T-helper 9 cell (primary cell): Measurements from ENCODE around the gene STK4.

Source experiments
- DNase-seq: peaks from one replicate; pipeline ENCODE4 v3.0.0-alpha.2; 2020

The STK4 gene

DNA sequence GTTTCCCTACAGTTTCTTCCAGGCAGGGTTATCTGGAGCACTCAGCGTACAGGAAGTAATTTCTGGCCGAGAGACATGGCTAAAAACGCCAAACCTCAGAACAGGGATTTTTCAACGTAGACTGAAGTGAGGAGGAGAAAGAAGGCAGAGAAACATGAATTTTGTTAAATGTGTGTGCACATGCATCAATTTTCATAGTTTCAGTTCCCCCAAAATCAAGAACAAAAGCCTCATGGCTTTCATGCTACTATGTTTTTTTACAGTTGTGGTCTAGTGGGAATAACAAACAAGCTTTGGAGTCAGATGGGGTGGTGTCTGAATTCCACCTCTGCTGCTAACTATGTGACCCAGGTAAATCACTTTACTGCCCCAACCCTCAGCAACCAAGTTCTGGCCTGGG is 11.0 kb upstream of the STK4 start:
- no peak for DNase-seq

DNA sequence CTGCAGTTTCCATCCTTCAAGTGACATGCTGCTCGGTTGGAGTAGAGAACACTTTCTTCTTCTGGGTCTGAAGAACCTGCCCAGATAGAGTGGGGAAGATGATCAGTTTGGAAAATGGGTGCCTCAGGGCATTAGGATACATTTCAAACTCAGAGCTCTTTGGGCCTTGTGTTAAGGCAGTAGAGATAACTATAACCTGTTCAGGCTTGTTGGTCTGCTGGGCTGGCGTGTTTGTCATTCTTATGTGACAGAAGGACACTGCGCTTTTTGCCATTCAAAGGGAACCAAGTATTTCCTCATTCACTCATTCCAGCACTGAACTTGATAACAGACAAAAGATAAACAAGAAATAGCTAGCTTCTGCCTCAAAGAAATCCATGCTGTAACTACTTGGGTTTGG is 9.9 kb upstream of the STK4 start:
- DNase-seq = no peak

DNA sequence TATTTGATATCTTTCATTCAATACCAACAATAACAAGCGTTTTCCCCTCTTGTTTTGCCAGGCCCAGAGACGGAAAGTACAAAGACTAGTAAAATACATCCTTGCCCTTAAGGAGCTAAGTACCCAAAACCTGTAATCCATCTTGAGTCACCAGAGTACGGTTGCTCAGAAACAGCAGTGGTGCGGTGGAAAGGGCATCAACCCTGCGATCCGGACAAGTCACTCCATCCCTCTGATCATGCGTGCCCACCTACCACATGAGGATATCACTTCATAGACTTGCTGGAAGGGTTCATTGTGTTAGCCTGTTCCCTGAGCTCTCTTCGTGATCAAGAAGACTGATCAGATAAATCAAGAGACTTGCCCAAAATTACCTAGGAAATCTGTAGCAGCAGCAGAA is 8.0 kb upstream of the STK4 start:
- no peak for DNase-seq

DNA sequence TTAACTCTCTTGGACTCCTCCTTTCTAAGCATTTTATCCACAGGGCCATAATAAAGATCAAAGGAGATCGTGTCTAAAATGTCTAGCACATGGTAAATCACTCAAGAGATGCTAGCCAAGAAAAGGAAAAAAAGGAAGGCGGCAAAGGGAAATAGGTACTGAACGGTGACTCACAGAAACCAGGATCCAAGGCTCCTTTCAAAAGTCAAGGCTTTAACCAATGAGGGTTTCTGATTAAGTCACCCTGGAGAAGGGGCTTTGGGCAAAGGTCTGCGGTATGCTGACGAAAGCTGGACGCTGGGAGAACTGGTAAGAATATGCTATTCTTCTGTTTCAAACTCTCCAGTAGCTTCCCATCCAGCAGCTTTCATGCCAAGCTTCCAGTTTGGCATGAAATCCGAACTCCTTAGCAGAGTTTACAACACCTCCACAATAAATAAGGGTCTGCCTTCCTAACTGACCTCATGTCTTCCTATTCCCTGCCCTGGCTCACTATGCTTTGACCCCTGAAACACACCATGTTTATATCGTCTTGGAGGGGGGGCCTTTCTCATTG is 7.2 kb upstream of the STK4 start:
- DNase-seq = no peak

DNA sequence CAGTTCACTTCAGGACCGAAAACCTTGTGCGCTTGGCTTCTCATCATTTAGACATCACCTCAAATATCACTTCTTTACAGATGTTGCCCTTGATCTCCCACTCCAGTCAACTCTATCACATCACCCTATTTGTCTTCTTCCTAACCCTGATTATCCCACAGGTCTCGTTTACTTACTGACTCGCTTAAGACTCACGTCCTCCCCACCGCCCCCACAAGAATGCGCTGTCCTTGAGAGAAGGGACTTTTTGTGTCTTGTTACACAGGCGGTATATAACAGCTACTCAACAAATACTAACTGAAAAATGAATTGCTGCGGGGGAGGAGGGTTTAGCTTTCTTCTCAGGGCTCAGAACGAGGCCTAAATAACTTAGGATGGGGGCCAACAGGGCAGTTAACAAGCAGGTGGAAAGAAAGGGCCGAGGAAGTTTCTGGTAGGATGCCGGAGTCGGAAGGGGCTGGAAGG is 6.6 kb upstream of the STK4 start:
- peak; percentile 29 for DNase-seq

DNA sequence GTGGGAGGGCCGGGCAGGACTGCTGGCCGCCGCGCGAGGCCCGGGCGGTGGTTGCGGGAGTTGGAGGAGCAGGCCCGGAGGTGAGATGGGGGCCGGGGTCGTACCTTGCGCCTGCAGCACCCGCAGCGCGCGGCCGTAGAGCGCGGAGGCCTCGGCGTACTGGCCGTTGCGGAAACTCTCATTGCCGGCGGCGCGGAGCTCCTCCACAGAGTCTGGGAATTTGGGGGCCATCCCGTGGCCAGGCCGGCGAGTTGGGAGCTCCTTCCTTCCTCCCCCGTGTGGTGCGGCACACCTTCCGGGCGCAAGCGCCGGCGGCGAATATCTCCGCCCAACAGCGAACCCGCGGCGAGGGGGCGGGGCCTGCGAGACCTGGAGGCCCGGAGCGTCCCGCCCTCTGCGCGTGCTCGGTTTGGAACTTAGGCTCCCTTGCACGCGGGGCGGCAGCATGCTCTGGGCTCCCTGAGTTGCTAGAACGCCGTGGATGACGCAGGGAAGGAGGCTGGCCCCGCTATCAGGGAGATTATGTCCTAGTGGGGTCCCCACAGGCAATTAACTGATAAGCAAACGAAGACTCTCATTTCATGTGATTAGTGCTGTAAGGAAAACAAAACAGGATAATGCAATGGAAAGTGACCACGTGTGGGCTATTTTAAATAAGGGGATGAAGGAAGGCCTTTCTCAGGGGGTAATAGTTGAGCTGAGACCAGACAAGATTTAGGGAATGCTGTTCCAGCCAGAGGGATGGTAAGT is 6.0 kb upstream of the STK4 start, which contains the start of gene TOMM34:
Gene TOMM34 (minus strand): TSS at position 295 of the 750 bp plus-strand sequence. CDS start 64 bp downstream, at position 231.
- DNase-seq = peak; percentile 93

DNA sequence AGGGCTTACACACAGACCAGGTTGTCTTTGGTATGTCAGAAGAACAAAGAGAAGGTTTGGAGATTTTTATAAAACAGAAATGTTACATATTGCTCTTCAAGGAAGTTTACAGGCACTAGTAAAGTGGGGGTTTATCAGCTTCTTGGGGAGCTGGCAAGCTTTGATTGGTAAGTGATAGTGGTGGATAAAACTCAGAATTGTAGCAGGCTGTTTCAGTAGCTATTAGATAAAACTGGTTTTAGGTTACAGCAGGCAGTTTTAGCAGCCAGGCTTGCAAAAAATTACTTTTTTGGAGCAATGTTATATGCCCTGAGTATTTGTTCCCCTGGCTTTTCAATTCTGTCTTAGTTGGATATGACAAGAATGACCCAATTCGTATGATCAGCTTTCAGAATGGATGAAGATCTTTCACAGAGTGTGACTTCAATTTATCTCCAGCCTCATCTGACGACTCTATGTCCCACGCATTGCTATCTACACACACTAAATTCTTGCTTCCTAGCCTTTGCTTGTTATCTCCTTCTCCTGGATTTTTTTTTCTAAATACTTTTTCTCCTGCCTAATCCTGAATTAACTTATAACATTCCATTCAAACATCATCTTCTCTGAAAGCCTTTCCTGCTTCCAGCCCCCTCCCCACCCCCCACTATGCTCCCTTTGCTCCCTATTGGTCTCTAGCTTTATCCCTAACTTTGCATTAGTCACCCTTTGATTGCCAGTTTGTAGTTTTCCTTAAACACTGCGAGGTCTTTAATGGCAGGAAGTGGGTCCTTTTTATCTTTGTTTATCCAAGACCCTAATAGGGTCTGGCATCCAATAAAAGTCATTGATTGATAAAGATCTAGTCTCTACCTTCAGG is 5.1 kb upstream of the STK4 start:
- no peak for DNase-seq

DNA sequence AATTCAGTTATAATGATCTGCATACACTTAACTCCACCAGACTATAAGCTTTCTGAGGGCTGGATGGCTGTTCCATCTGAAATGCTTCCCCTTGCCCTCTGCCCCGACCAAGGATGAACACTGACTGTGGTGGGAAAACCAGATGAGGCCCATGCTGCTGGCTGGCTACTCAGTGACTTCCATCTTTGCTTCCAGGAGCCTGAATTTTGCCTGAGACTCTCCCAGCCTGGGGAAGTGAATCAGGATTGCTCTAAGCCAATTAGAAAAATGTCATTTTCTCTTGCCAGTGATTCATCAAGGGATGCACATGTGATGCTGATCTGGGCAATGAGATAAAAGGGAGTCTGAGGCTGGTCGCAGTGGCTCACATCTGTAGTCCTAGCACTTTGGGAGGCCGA is 4.4 kb upstream of the STK4 start:
- DNase-seq = no peak

DNA sequence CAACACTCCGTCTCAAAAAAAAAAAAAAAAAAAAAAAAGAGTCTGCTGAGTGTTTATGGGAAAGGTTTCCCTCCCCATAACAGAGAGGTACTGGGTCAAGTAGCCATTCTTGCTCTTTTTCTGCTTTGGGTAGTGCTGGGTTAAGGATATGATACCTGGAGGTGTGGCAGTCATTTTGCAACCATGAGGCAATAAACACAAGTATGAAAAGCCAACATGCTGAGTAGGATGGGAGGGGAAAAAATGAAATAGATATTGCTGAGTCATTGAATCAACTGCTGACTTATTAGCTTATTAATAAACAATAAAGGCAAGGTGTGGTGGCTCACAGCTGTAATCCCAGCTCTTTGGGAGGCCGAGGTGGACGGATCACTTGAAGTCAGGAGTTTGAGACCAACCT is 3.8 kb upstream of the STK4 start:
- no peak for DNase-seq

DNA sequence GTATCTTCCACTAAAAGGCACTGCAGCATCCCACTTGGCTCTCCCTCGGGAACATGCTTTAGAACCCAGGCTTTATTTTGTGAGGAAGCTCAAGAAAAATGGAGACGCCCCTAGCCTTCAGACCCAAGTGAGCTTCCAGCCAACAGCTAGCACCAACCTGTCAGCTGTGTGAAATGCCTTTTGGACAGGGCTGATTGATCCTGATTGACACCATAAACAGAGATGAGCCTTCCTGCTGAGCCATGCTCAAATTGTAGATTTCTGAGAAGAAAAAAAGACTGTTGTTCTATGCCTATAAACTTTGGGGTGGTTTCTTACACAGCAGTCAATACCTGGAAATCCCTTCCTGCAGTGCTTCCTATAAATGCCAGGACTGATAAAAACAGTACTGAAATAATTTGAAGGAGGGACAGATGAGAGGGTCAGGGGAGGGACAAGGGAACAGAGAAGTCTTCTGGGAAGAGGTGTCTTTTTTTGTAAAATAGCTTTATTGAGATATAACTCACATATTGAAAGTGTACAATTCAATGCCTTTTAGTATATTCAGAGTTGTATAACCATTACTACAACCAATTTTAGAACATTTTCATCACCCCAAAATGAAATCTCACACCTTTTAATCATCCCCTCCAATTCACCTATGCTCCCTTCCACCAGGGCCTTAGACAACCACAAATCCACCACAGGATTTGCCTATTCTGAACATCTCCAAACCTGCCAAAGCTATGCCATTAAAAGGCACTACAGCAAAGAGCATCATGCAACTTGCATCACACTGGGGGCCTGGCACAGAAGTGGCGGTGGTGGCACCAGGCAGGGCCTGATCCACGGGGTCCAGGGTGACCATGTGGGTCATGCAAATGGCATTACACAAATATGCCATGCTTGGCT is 2.7 kb upstream of the STK4 start:
- DNase-seq = no peak

DNA sequence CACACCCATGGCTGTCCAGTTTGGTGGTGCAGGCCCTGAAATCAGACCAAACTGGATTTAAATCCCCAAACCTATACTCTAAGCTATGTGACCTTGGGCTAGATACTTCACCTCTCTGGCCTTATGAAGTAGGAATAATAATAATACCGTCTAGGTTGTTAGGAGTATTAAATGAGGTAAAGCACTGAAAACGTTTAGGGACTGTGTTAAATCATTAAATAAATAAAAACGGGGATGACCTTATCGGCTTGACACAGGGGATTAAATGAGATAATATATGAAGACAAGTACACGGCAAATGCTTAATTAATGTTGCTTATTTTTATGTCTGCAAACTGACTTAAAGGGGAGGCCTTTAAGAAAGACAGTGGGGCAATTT is 672 bp upstream of the STK4 start:
- DNase-seq = no peak

DNA sequence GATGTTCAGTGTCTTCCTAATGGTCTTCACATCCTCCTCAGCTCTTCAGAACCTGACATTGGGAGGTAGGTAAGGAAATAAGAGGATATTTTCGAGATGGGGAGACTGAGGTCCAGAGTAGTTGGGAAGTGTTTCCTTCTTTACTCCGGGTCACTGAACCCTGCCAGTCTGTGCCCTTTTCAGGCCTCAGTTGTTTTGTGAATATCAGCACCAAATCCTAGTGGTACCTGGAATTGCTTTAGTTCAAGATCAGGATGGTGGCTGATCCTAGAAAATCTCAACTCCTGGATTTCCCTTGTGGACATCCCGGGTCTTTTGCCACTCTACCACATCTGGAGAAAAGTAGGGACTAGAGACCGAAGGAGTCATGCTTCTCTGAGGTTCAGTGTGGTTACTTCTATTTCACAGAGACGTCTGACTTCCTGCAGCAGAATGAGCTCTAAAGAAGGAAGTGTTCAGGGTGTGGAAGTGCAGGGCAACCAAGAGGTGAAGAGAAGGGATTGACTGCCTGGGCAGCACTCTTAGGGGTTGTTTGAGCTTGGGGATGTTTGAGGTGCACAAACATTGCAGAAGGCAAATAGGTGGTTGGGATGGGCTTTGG is 995 bp downstream of the STK4 start:
- DNase-seq = no peak

DNA sequence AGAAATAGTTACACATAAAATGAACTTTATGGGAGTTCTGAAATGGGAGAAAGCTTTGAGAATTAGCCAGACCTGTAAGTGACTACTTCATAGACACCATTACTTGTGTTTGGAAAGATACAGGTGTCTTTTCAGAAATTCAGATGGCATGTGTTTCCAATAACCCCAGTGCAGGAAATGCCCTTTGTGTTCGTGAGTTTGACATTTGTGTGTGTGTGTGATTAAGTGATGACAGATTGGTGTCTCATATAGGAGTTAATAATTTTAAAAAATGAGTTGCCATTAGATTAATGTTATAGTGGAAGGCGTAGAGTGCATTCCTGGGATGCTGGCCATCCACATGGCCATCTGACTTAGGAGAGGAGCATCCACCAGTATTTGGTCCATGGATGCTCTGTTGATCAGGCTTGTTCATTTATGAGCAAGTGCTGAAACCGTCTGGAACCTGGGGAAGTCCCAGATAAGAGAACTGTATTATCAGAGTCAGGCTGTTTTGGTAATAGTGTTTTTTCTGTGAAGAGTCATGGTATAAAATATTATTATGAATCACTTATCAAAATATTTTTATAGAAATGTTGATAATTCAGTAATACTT is 3.1 kb downstream of the STK4 start:
- no peak for DNase-seq

DNA sequence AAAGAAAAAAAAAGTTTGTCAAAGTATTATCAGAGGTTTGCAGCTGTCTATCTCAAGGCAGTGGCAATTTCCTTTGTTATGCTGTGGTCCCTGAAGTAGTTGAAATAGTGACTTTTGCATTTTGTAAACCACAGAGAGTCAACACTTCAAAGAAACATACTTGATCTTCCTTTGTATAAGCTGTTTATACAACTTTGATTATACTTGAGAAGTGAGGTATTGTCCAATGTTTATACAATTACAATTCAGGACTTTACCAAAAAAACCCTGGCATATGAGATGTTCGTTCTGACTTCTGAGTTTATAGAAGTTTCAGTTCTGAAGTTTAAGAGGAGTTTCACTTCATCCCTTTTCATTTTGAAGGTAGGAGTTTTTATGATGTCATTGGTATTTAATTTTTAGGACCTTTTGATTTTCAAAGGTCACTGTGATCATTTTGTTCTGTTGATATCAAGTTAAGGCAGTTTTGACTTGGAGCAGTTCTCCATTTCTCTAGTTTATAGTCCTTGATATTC is 4.0 kb downstream of the STK4 start:
- DNase-seq = no peak

DNA sequence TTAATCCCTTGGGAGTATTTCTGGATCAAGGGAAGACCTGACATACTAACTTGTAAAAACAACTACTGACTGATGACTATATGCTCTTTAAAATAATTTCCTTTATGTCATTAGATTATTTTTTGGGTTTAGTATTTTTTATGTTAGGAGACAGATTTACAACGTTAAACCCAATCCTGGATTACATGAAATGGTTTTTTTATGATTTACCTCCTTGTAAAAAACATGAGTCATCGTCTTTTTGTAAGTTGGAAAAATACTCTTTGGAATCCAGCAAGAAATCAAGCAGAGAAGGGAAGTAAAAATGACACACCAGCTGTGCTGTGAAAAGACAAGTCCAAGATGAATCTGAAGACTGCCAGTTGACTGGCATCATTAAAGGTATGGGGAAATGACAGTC is 6.7 kb downstream of the STK4 start:
- no peak for DNase-seq

DNA sequence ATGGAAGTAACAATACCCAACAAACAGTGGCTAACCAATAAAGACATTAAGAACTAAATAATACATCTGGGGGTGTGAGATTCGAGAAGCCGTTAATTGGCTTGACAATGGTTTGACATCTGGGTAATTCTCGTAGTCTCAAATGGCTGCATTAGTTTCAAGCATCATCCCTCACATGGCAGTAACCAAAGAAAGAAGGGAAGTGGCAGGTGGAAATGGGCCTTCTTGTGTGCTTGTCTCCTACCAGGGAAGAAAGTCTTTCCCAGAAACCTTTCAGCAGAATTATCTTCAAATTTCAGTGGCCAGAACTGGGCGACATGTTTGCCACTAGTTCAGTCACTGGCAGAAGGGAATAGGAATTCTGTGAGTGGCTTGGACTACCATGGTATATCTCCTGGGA is 10.4 kb downstream of the STK4 start:
- DNase-seq = no peak

DNA sequence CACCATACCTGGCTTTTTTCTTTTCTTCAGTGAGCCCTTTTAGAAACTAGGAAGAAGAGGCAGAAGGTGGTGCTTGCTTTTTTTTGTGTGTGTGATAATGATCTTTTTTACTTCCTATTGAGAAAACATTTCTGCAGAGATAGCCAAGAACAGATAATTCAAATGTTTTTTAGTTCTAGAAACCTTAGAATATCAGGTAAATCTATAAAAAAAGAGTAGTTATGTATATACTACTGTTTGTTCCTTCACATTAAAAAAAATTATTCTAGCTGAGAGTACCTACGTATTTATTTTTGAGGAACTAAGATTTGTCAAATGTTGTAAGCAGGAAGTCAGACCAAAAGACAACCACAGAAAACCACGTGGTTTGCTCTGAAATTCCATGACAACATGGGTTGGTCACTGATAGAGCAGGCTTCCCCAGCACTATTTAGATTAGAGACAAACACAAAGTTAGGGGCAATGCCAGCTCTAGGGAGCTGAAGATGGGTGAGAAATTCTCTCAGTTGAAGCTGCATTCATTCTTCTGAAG is 12.8 kb downstream of the STK4 start:
- DNase-seq = peak; percentile 51

DNA sequence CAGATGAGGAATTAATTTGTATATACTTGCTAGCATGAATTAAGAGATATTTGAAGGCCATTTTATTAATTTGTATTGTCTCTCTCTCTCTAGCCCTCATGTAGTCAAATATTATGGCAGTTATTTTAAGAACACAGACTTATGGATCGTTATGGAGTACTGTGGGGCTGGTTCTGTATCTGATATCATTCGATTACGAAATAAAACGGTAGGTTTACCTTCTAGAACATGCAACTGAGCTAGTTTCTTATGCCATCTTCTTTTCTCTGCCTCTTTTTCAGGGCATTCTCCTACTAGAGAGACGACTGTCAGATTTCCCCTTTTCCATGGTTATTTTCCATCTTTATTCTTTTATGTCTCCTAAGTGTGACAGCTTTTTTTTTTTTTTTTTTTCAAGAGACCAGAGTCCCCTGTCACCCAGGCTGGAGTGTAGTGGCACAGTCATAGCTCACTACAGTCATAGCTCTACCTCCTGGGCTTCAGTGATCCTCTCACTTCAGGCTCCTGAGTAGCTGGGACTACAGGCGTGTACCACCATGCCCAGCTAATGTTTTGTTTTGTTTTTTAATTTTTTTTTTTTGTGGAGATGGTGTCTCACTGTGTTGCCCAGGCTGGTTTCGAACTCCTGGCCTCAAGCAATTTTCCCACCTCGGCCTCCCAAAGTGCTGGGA is 15.6 kb downstream of the STK4 start:
- DNase-seq = no peak

DNA sequence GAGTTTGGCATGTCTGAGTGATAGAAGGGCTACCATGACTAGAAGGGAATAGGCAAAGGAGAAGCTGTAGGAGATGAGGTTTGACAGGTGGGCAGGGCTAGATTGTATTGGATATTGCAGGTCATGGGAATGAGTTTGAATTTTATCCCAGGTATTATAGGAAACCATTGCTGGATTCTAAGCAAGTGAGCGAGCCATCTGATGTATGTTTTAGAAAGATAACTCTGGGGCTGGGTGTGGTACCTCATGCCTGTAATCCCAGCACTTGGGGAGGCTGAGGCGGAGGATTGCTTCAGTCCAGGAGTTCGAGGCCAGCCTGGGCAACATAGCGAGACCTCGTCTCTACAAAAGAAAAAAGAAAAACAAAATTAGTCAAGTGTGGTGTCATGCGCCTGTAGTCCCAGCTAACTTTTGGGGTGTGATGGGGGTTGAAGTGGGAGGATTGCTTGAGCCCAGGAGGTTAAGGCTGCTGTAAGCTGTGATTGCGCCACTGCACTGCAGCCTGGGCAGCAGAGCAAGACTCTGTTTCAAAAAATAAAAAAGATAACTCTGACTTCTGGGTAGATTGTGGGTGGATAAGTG is 16.9 kb downstream of the STK4 start:
- no peak for DNase-seq

DNA sequence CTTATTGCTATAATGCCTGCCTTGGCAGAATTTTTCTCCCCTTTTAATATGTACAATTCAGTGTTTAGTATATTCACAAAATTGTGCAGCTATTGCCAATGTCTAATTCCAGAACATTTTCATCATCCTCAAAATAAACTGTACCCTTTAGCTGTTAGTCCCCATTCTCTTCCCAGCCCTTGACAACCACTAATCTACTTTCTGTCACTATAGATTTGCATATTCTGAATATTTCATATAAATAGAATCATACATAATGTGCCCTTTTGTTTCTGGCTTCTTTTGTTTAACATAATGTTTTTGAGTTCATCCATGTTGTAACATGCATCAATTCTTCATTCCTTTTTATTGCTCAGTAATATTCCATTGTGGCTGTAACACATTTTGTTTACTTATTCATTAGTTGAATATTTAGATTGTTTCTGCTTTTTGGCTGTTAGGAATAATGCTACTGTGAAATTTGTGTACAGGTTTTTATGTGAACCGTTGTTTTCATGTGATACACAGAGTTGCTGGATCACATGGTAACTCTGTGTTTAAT is 22.4 kb downstream of the STK4 start:
- DNase-seq = no peak
